HG02884 (cell line): ENCODE data around the gene TMEM260.

Source experiments
- ATAC-seq: cut with Tn5 transposase; IDR thresholded peaks from one replicate; pipeline ENCODE4 v1.9.1; 2021; ENCODE audit warnings: mild to moderate bottlenecking, moderate library complexity; ENCODE audit not compliant: unreplicated experiment

Gene TMEM260

DNA sequence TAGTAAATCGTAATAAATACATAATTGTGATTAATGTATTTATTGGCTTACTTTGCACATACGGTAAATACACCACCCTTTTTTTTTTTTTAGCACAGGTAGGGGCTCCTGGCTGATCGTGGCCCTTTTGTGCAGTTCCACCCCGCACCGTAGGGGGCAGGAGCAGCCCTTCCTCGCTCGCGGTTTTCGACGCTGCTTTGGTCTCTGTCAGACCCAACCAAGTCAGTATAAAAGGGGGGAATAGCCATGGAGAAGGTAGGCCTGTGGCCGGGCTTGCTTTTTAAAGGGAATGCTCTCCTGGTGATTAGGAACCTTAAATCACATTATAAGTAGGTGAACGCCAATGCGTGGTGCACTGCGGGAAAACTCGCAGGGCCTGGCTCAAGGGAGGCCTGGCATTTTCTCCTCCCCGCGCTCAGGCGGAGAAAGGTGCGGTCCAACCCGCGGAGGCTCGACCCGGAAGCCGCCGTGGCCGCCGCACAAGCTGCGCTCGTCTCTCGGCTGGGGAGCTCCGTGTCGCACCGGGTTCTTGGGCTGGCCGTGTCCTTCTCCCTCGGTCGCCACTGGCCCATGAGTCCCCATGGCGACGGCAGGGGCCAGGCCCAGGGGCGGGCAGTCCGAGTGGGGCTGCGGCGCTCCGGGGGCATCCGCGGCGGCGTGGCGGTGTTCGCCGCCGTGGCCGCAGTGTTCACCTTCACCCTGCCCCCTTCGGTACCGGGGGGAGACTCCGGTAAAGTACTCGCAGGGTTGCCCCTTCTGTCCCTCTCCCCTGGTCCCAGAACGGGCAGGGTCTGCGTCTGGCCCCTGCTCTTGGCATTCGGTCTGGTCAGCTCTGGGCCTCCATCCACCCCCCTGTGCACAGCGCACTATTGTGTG lies at the start of gene TMEM260:
TSS of gene TMEM260 (plus strand) at position 454 of the 876 bp plus-strand sequence. CDS start at position 571, 117 bp downstream.
- peak; percentile 87 for ATAC-seq

DNA sequence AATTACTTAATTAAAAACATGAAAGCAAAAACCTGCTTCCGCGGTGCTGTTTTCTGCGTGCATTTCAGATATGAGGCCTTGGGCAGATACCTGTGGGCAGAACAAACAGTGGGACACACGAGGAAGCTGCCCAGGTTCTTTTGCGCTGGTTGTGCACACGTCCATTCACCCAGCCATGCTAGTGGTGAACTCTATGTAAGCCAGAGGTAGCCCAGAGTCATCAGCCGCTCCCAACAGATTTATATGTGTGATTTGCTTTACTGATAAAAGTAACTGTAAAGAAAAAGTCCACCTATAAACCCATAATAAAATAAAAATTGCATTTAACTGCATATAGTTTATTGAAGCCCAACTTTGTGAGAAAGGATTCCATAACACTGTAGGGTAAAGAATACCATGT lies 47.1 kb upstream of the TMEM260 start:
- ATAC-seq: no peak

DNA sequence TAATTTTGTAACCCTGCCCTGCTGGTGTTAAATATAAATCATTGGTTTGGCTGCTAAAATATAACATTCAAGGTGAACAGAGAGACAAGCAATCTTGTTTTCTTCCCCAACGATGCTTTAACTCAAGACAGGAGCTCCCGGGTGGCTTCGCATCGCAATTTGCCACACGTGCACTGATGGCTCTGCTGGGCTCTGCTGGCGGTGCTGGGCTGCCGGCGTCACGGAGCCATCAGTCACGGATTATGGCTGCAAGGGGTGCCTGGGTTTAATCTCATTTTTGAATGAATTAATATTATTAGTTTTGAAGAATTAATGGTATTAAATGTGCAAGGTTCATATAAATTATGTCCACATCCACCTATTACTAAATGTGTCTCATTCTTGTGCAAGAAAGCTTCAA lies 44.9 kb upstream of the TMEM260 start:
- ATAC-seq: no peak

DNA sequence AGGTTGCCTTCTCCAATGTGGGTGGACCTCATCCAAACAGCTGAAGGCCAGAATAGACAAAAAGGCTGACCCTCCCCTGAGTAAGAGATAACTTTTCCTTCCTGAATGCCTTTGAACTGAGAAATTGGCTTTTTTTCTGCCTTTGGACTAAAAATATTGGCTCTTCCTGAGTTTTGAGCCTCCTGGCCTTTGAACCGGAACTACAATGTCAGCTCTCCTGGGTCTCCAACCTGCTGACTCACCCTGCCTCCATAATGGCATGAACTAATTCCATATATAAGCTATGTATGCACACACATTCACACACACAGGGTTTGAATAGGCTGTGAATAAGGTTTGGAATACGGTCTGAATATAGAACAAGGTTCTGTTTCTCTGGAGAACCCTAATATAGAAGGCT lies 39.7 kb upstream of the TMEM260 start:
- no peak for ATAC-seq

DNA sequence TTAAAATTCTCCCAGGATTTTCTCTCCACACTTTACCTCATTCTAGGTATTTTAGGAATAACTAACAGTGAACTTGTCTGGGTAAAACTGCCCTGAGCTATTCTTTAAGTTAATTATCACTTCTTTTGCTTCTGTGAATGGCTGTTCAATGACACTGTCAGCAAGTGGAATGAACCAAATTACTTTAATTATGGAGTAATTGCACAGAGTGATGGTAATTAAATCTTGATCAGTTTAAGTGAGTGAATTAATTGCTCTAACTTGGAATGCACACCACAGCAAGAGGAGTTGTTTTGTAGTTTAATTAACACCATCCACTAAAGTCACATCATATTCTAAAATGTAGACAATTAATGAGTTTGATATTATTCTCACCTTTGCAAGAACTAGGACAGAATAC lies 36.2 kb upstream of the TMEM260 start:
- no peak for ATAC-seq

GRCh38 chr14:56549721-56550120 lies 29.9 kb upstream of the TMEM260 start:
- ATAC-seq: no peak

DNA sequence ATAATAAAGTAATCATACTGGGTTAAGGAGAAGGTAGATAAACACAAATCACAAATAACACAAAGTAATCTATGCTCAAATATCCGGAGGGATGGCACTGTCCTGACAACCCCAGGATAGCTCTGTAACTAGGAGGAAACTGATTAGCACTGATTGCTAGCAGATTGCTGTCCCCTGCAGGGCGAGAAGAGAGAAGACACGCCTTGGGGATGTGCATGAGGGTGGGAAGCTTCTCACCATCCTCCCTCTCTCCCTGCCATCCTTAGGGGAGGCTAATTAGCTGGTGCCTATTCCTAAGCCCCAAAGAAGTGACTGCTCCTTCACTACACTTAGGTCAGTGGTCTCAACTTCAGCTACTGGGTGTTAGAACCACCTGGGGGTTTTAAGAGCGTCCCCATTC lies 27.0 kb upstream of the TMEM260 start:
- ATAC-seq: no peak

DNA sequence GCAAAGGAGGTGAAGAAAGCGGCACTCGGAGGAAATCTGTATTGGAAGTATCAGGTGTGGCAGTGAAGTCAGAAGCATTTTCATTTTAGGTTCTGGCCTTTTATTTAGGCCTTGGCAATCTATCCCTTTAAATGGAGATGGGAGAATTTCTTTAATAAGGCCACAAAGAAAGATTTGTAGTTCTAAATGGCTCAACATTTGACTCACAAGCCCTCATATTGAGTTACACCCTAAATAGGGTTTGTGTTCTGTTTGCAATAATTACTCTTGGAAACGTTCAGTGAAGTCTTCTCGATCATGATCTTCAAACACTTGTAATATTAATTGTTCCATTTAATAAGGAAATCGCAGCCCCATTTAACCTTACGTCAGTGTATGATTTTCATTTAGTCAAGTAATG lies 25.3 kb upstream of the TMEM260 start:
- no peak for ATAC-seq

- ATAC-seq: no peak
Observed at GRCh38 chr14:56555921-56556570, 23.6 kb upstream of the TMEM260 start.

- no peak for ATAC-seq
Observed at GRCh38 chr14:56559182-56559581, 20.4 kb upstream of the TMEM260 start.

- ATAC-seq: no peak
Observed at GRCh38 chr14:56561606-56562005, 18.0 kb upstream of the TMEM260 start.

- ATAC-seq: no peak
Observed at GRCh38 chr14:56562883-56563282, 16.7 kb upstream of the TMEM260 start.

DNA sequence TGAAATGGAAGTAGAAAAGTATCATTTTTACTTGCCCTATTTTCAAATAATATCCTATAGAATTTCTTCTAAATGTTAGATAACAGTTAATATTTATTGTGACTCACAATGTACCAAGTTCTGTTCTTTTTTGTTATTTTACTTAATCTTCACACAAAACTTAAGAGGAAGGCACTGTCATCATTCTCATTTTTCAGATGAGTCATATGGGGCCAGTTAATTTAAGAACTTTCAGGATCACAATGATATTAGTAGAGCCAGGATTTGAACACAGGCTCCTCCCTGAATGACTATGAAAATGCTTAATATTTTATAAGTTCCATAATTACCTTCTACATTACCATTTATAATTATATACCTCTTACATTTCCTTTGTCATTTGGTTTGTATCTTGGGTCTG lies 10.4 kb upstream of the TMEM260 start:
- no peak for ATAC-seq

GRCh38 chr14:56570295-56570694 lies 9.3 kb upstream of the TMEM260 start:
- no peak for ATAC-seq

DNA sequence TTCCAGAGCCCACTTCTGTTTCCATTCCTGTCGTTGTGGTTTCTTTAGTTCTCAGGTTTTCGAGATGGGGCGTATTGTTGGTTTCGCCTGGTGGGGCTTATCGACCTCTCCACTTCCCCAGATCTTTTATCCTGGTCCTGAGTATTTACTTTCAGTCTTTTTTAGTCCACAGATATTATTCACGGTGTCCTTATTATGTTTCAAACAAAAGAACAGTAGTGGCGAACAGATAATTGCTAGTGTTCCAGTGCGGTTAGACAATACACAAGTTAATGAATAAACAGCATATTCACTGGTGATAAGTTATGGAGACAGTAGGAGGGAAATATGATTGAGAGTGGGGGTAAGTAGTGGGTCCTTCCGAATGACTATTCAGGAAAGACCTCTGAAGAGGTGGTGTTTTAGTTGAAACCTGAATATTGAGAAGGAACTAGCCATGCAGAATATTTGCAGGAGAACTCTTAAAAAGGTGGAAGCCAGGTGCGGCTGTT lies 668 bp downstream of the TMEM260 start:
- no peak for ATAC-seq

DNA sequence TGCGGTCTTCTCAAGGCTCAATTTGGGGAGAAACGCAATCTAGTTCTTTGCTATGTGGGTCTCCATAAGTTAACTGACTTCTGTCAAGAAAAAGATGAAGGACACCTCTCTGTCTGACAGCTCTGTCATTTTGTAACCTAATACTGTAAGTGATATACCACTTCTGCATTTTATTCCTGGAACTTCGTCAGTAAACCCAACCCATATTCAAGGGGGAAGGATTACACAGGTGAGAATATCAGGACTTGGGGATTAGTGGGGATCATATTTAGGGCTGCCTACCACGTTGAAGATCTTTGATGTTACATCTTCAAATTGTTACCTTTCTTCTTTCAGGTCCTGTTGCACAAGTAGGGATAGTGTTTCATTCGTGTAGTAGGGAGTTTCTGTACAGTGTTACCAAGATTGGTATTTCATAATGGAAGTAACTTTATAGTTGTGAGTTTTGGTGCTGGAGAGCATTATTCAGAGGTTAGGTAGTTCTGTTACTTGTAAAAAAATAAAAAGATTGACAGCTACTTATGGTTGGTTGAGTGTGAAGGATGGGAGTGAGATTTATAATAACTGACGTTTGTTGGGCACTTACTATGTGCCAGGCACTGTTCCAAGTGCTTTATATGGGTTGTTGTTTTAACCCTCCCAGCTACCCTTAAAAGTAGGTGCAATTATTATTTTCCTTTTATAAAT lies 1.6 kb downstream of the TMEM260 start:
- ATAC-seq: peak; percentile 21

DNA sequence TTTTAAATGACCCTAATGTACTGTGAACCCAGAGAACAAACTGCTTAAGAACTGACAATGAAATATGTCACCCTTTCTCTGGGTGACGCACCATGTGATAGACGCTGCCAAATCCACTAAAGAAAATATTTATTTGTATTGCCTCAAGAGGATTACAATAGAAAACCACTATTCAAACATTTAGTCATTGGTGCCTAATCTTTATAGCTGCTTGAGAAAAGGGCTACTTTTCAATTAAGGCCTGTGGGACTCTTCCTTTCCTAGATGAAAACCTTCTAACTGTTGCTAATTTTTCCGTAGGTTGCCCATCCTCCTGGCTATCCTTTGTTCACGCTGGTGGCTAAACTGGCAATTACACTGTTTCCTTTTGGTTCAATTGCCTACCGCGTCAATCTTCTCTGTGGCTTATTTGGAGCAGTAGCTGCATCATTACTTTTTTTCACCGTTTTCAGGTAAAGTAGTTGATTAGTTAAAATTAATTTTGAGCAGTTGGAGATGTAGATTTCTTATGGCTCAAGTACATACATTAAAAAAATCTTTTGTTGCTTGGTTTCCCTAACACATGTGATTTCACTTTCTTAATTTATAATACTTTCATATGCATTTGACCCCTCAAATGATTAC lies 6.0 kb downstream of the TMEM260 start:
- no peak for ATAC-seq

DNA sequence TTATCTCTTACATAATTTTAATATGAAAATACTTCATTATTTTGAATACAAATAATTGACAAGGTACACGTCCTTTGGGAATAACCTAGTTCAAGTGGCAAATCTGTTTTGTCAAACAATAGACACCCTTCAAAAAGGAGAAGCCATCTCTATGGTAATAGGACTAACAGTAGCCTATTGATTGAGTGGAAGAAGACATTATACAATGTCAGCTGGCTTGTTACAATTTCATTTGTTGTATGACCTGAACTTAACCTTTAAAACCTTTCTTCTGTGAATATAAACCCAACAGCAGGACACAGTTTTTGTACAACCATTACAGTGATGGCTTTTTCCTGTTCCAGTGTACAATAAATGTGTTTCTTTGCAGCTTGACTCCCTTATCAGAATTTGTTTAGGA lies 8.1 kb downstream of the TMEM260 start:
- no peak for ATAC-seq

DNA sequence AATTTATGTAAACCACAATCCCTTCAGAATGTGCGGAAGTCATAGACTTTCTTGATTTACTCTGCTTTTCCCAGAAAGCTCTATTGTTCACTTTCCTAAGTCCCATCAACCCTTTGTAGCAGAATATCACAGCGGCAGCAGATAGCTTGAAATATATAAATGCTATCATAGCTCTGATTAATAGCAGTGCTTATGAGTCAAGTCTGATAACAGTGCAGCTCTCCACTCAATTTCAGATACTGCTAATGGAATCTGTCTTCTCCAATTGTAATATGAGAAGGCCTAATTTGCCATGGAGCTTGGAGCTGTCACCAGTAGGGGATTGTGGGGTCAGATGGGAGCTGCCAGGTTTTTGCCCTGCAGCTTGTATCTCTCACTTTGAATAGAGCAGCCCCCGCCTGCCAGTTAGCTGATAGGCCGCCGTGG lies 10.9 kb downstream of the TMEM260 start:
- no peak for ATAC-seq

GRCh38 chr14:56592746-56593544 lies 13.3 kb downstream of the TMEM260 start:
- ATAC-seq: no peak
